ENCODE results near the gene FBXL22.

DNA sequence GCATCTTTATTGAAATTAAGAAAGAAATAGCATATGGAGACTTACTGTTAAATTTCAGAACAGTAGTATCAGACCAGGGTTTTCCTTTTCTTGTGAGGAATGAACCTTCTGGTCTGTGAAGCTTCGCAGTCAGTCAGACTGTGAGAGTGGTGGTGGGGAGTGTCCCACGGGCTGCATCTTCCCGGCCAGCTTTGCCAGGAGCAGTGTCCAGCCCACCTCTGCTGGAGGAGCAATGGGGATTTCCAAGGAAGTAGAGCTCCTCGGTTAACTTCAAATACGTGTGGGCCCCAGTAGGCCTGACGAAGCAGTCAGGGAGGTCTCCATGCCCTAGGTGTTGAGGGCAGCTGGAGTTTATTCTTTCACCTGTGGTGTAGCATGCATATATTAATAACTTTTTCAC, 40.9 kb upstream of the FBXL22 start:
- TF ChIP-seq, protein P1, sequence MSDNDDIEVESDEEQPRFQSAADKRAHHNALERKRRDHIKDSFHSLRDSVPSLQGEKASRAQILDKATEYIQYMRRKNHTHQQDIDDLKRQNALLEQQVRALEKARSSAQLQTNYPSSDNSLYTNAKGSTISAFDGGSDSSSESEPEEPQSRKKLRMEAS (CRISPR knock-in tag; IDR thresholded peaks at IDR 0.05), result no peak
- TF ChIP-seq, protein P2, sequence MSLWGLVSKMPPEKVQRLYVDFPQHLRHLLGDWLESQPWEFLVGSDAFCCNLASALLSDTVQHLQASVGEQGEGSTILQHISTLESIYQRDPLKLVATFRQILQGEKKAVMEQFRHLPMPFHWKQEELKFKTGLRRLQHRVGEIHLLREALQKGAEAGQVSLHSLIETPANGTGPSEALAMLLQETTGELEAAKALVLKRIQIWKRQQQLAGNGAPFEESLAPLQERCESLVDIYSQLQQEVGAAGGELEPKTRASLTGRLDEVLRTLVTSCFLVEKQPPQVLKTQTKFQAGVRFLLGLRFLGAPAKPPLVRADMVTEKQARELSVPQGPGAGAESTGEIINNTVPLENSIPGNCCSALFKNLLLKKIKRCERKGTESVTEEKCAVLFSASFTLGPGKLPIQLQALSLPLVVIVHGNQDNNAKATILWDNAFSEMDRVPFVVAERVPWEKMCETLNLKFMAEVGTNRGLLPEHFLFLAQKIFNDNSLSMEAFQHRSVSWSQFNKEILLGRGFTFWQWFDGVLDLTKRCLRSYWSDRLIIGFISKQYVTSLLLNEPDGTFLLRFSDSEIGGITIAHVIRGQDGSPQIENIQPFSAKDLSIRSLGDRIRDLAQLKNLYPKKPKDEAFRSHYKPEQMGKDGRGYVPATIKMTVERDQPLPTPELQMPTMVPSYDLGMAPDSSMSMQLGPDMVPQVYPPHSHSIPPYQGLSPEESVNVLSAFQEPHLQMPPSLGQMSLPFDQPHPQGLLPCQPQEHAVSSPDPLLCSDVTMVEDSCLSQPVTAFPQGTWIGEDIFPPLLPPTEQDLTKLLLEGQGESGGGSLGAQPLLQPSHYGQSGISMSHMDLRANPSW (CRISPR knock-in tag; conservative IDR thresholded peaks at IDR 0.05; ENCODE audit: low read depth), result no peak
- TF ChIP-seq, protein P3, sequence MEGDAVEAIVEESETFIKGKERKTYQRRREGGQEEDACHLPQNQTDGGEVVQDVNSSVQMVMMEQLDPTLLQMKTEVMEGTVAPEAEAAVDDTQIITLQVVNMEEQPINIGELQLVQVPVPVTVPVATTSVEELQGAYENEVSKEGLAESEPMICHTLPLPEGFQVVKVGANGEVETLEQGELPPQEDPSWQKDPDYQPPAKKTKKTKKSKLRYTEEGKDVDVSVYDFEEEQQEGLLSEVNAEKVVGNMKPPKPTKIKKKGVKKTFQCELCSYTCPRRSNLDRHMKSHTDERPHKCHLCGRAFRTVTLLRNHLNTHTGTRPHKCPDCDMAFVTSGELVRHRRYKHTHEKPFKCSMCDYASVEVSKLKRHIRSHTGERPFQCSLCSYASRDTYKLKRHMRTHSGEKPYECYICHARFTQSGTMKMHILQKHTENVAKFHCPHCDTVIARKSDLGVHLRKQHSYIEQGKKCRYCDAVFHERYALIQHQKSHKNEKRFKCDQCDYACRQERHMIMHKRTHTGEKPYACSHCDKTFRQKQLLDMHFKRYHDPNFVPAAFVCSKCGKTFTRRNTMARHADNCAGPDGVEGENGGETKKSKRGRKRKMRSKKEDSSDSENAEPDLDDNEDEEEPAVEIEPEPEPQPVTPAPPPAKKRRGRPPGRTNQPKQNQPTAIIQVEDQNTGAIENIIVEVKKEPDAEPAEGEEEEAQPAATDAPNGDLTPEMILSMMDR (IDR thresholded peaks at IDR 0.05), result no peak
- TF ChIP-seq, protein P4, sequence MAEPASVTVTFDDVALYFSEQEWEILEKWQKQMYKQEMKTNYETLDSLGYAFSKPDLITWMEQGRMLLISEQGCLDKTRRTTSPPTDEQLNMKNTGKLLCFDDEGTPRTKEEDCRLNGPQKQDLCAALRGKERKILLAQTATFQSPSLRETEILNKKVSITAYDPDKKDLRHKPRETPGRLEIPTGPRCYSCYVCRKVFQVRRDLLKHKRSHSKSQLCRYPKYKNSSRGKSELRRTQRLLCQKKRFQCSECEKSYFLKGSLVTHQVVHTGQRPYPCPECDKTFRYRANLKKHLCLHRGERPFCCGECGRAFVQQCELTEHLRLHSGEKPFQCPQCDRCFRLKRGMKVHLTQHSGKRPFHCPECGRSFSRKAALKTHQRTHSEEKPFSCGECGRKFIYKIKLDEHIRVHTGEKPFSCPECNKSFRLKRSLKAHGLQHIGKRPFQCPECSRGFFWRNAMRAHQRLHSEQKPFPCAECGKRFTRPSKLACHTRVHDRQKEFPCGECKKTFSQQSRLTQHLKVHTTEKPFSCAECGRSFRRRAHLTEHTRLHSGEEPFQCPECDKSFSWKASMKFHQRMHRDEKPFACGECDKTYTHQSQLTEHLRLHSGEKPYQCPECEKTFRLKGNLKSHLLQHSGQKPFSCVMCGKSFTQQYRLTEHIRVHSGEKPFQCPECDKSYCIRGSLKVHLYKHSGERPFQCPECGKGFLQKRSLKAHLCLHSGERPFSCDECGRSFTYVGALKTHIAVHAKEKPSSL (CRISPR knock-in tag; conservative IDR thresholded peaks at IDR 0.05), result no peak
- TF ChIP-seq NFE2L1 (CRISPR knock-in tag; IDR thresholded peaks at IDR 0.05) (no peak), CREB1 (CRISPR knock-in tag; IDR thresholded peaks at IDR 0.05) (no peak), TP53 (CRISPR knock-in tag; IDR thresholded peaks at IDR 0.05) (no peak), ZNF423 (CRISPR knock-in tag; IDR thresholded peaks at IDR 0.05) (no peak), FOXJ3 (CRISPR knock-in tag; IDR thresholded peaks at IDR 0.05; ENCODE audit: borderline replicate concordance) (no peak)
- TF ChIP-seq, protein P5, sequence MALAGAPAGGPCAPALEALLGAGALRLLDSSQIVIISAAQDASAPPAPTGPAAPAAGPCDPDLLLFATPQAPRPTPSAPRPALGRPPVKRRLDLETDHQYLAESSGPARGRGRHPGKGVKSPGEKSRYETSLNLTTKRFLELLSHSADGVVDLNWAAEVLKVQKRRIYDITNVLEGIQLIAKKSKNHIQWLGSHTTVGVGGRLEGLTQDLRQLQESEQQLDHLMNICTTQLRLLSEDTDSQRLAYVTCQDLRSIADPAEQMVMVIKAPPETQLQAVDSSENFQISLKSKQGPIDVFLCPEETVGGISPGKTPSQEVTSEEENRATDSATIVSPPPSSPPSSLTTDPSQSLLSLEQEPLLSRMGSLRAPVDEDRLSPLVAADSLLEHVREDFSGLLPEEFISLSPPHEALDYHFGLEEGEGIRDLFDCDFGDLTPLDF (CRISPR knock-in tag; IDR thresholded peaks at IDR 0.05), result no peak
- TF ChIP-seq, protein P6, sequence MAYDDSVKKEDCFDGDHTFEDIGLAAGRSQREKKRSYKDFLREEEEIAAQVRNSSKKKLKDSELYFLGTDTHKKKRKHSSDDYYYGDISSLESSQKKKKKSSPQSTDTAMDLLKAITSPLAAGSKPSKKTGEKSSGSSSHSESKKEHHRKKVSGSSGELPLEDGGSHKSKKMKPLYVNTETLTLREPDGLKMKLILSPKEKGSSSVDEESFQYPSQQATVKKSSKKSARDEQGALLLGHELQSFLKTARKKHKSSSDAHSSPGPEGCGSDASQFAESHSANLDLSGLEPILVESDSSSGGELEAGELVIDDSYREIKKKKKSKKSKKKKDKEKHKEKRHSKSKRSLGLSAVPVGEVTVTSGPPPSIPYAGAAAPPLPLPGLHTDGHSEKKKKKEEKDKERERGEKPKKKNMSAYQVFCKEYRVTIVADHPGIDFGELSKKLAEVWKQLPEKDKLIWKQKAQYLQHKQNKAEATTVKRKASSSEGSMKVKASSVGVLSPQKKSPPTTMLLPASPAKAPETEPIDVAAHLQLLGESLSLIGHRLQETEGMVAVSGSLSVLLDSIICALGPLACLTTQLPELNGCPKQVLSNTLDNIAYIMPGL (CRISPR knock-in tag; IDR thresholded peaks at IDR 0.05), result no peak
- TF ChIP-seq, protein P7, sequence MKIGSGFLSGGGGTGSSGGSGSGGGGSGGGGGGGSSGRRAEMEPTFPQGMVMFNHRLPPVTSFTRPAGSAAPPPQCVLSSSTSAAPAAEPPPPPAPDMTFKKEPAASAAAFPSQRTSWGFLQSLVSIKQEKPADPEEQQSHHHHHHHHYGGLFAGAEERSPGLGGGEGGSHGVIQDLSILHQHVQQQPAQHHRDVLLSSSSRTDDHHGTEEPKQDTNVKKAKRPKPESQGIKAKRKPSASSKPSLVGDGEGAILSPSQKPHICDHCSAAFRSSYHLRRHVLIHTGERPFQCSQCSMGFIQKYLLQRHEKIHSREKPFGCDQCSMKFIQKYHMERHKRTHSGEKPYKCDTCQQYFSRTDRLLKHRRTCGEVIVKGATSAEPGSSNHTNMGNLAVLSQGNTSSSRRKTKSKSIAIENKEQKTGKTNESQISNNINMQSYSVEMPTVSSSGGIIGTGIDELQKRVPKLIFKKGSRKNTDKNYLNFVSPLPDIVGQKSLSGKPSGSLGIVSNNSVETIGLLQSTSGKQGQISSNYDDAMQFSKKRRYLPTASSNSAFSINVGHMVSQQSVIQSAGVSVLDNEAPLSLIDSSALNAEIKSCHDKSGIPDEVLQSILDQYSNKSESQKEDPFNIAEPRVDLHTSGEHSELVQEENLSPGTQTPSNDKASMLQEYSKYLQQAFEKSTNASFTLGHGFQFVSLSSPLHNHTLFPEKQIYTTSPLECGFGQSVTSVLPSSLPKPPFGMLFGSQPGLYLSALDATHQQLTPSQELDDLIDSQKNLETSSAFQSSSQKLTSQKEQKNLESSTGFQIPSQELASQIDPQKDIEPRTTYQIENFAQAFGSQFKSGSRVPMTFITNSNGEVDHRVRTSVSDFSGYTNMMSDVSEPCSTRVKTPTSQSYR (CRISPR knock-in tag; IDR thresholded peaks at IDR 0.05), result no peak
- TF ChIP-seq, protein P8, sequence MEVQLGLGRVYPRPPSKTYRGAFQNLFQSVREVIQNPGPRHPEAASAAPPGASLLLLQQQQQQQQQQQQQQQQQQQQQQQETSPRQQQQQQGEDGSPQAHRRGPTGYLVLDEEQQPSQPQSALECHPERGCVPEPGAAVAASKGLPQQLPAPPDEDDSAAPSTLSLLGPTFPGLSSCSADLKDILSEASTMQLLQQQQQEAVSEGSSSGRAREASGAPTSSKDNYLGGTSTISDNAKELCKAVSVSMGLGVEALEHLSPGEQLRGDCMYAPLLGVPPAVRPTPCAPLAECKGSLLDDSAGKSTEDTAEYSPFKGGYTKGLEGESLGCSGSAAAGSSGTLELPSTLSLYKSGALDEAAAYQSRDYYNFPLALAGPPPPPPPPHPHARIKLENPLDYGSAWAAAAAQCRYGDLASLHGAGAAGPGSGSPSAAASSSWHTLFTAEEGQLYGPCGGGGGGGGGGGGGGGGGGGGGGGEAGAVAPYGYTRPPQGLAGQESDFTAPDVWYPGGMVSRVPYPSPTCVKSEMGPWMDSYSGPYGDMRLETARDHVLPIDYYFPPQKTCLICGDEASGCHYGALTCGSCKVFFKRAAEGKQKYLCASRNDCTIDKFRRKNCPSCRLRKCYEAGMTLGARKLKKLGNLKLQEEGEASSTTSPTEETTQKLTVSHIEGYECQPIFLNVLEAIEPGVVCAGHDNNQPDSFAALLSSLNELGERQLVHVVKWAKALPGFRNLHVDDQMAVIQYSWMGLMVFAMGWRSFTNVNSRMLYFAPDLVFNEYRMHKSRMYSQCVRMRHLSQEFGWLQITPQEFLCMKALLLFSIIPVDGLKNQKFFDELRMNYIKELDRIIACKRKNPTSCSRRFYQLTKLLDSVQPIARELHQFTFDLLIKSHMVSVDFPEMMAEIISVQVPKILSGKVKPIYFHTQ (CRISPR knock-in tag; IDR thresholded peaks at IDR 0.05), result no peak

All from WTC11 (cell line).